ENCODE measurements around the gene CFAP299.
"Not testable (repeated sequence)": the region's sequence is repeated elsewhere in the genome, so short reads cannot be mapped to it uniquely, and the experiment has no call there.

The CFAP299 gene

GRCh38 chr4:80646061-80646460 lies 310.5 kb downstream of the CFAP299 start:
- DNase-seq (ENCODE audit: low spot score), result no peak
- Histone ChIP-seq H2BK5ac (ENCODE audit: low read length) (no peak overlapping the region), H4K8ac (ENCODE audit: low read depth, low read length) (no peak overlapping the region), H3K23ac (ENCODE audit: low read depth, low read length, poor library complexity) (no peak overlapping the region), H3K36me3 (replicated peaks in 1 of 2; ENCODE audit: control insufficient read depth in 2 of 2, insufficient read depth in 2 of 2, low read length in 2 of 2) (no peaks in the 10 kb centered on the region), H3K9me3 (replicated peaks in 1 of 2; ENCODE audit: control insufficient read depth in 2 of 2, insufficient read depth in 1 of 2, low read depth in 1 of 2, low read length in 2 of 2) (no peaks in the 10 kb centered on the region), H3K79me1 (ENCODE audit: low read depth, low read length) (no peaks in the 10 kb centered on the region), H3K27me3 (ENCODE audit: control insufficient read depth in 3 of 3, insufficient read depth in 3 of 3, low read depth in 1 of 3, low read length in 3 of 3) (no peaks in the 10 kb centered on the region), H2BK120ac (ENCODE audit: low read depth, low read length) (no peak overlapping the region), H3K27ac (replicated peaks; ENCODE audit: low read length) (no peak overlapping the region), H2AFZ (ENCODE audit: low read length) (no peak overlapping the region), H2BK15ac (ENCODE audit: low read length) (no peak overlapping the region), H3K4me3 (ENCODE audit: low read length in 2 of 2) (no peak overlapping the region), H3K4me1 (ENCODE audit: control insufficient read depth in 2 of 2, insufficient read depth in 1 of 2, low read depth in 1 of 2, low read length in 2 of 2) (no peaks in the 10 kb centered on the region), H3K4ac (ENCODE audit: low read length) (no peak overlapping the region), H2BK12ac (ENCODE audit: low read length) (no peak overlapping the region), H3K9ac (ENCODE audit: low read depth, low read length, poor library complexity) (no peak overlapping the region), H3K14ac (ENCODE audit: low read length) (no peak overlapping the region), H2AK5ac (ENCODE audit: low read depth, low read length) (no peak overlapping the region), H3K4me2 (ENCODE audit: insufficient read depth, low read length, poor library complexity, severe bottlenecking) (no peak overlapping the region), H3K18ac (ENCODE audit: low read length) (no peak overlapping the region), H4K91ac (ENCODE audit: low read depth, low read length, poor library complexity) (no peak overlapping the region)
- no CpG with 5 or more reads among the region's 2 CpGs for WGBS, 2 donors (ENCODE audit: extremely low coverage in 2 of 2, insufficient read length in 2 of 2, insufficient replicate concordance in 1 of 2)

- no peak overlapping the region for H4K8ac ChIP-seq (ENCODE audit: low read depth, low read length)
- H3K27me3 ChIP-seq (ENCODE audit: control insufficient read depth in 3 of 3, insufficient read depth in 3 of 3, low read depth in 1 of 3, low read length in 3 of 3), result no peaks in the 10 kb centered on the region
- H3K4me1 ChIP-seq (ENCODE audit: control insufficient read depth in 2 of 2, insufficient read depth in 1 of 2, low read depth in 1 of 2, low read length in 2 of 2), result no peaks in the 10 kb centered on the region
- H3K9me3 ChIP-seq (replicated peaks in 1 of 2; ENCODE audit: control insufficient read depth in 2 of 2, insufficient read depth in 1 of 2, low read depth in 1 of 2, low read length in 2 of 2), result no peaks in the 10 kb centered on the region
- no peak overlapping the region for H3K27ac ChIP-seq (replicated peaks; ENCODE audit: low read length)
- no peak overlapping the region for H3K9ac ChIP-seq (ENCODE audit: low read depth, low read length, poor library complexity)
- no CpG with 5 or more reads among the region's 2 CpGs for WGBS, 2 donors (ENCODE audit: extremely low coverage in 2 of 2, insufficient read length in 2 of 2, insufficient replicate concordance in 1 of 2)
- no peak overlapping the region for H2BK5ac ChIP-seq (ENCODE audit: low read length)
- H2BK12ac ChIP-seq (ENCODE audit: low read length), result no peak overlapping the region
- H3K23ac ChIP-seq (ENCODE audit: low read depth, low read length, poor library complexity), result no peak overlapping the region
- H3K36me3 ChIP-seq (replicated peaks in 1 of 2; ENCODE audit: control insufficient read depth in 2 of 2, insufficient read depth in 2 of 2, low read length in 2 of 2), result no peaks in the 10 kb centered on the region
- H3K4me2 ChIP-seq (ENCODE audit: insufficient read depth, low read length, poor library complexity, severe bottlenecking), result no peak overlapping the region
- no peak for DNase-seq (ENCODE audit: low spot score)
- no peak overlapping the region for H3K4ac ChIP-seq (ENCODE audit: low read length)
- H2AFZ ChIP-seq (ENCODE audit: low read length), result no peak overlapping the region
- no peak overlapping the region for H2BK15ac ChIP-seq (ENCODE audit: low read length)
- no peak overlapping the region for H3K14ac ChIP-seq (ENCODE audit: low read length)
- no peak overlapping the region for H4K91ac ChIP-seq (ENCODE audit: low read depth, low read length, poor library complexity)
- H2BK120ac ChIP-seq (ENCODE audit: low read depth, low read length), result no peak overlapping the region
- H3K4me3 ChIP-seq (ENCODE audit: low read length in 2 of 2), result no peak overlapping the region
- H3K79me1 ChIP-seq (ENCODE audit: low read depth, low read length), result no peaks in the 10 kb centered on the region
- H3K18ac ChIP-seq (ENCODE audit: low read length), result no peak overlapping the region
- H2AK5ac ChIP-seq (ENCODE audit: low read depth, low read length), result no peak overlapping the region
These were observed 320.1 kb downstream of the CFAP299 start for GRCh38 chr4:80655662-80656061.

GRCh38 chr4:80670118-80670517 lies 334.6 kb downstream of the CFAP299 start:
- H4K8ac ChIP-seq (ENCODE audit: low read depth, low read length); H3K18ac ChIP-seq (ENCODE audit: low read length); H3K9ac ChIP-seq (ENCODE audit: low read depth, low read length, poor library complexity); H2BK120ac ChIP-seq (ENCODE audit: low read depth, low read length); H3K4me3 ChIP-seq (ENCODE audit: low read length in 2 of 2); H3K36me3 ChIP-seq (replicated peaks in 1 of 2; ENCODE audit: control insufficient read depth in 2 of 2, insufficient read depth in 2 of 2, low read length in 2 of 2); DNase-seq (ENCODE audit: low spot score); H3K9me3 ChIP-seq (replicated peaks in 1 of 2; ENCODE audit: control insufficient read depth in 2 of 2, insufficient read depth in 1 of 2, low read depth in 1 of 2, low read length in 2 of 2); H3K23ac ChIP-seq (ENCODE audit: low read depth, low read length, poor library complexity); H3K4me2 ChIP-seq (ENCODE audit: insufficient read depth, low read length, poor library complexity, severe bottlenecking); H2BK15ac ChIP-seq (ENCODE audit: low read length); H3K27ac ChIP-seq (replicated peaks; ENCODE audit: low read length); H2BK12ac ChIP-seq (ENCODE audit: low read length); H2AK5ac ChIP-seq (ENCODE audit: low read depth, low read length); H4K91ac ChIP-seq (ENCODE audit: low read depth, low read length, poor library complexity); H3K4me1 ChIP-seq (ENCODE audit: control insufficient read depth in 2 of 2, insufficient read depth in 1 of 2, low read depth in 1 of 2, low read length in 2 of 2); H3K14ac ChIP-seq (ENCODE audit: low read length); H3K27me3 ChIP-seq (ENCODE audit: control insufficient read depth in 3 of 3, insufficient read depth in 3 of 3, low read depth in 1 of 3, low read length in 3 of 3); H2AFZ ChIP-seq (ENCODE audit: low read length); H3K4ac ChIP-seq (ENCODE audit: low read length); H3K79me1 ChIP-seq (ENCODE audit: low read depth, low read length); H2BK5ac ChIP-seq (ENCODE audit: low read length): not testable (repeated sequence)
- no CpG with 5 or more reads among the region's 3 CpGs for WGBS, 2 donors (ENCODE audit: extremely low coverage in 2 of 2, insufficient read length in 2 of 2, insufficient replicate concordance in 1 of 2)

GRCh38 chr4:80678413-80678812 lies 342.9 kb downstream of the CFAP299 start:
- no peak overlapping the region for H4K91ac ChIP-seq (ENCODE audit: low read depth, low read length, poor library complexity)
- no peak overlapping the region for H3K14ac ChIP-seq (ENCODE audit: low read length)
- H3K27ac ChIP-seq (replicated peaks; ENCODE audit: low read length), result no peak overlapping the region
- no peaks in the 10 kb centered on the region for H3K27me3 ChIP-seq (ENCODE audit: control insufficient read depth in 3 of 3, insufficient read depth in 3 of 3, low read depth in 1 of 3, low read length in 3 of 3)
- no peak overlapping the region for H2BK15ac ChIP-seq (ENCODE audit: low read length)
- no peaks in the 10 kb centered on the region for H3K36me3 ChIP-seq (replicated peaks in 1 of 2; ENCODE audit: control insufficient read depth in 2 of 2, insufficient read depth in 2 of 2, low read length in 2 of 2)
- no peak overlapping the region for H3K4ac ChIP-seq (ENCODE audit: low read length)
- H3K9me3 ChIP-seq (replicated peaks in 1 of 2; ENCODE audit: control insufficient read depth in 2 of 2, insufficient read depth in 1 of 2, low read depth in 1 of 2, low read length in 2 of 2), result no peaks in the 10 kb centered on the region
- no peak overlapping the region for H4K8ac ChIP-seq (ENCODE audit: low read depth, low read length)
- no peak overlapping the region for H3K9ac ChIP-seq (ENCODE audit: low read depth, low read length, poor library complexity)
- H3K4me1 ChIP-seq (ENCODE audit: control insufficient read depth in 2 of 2, insufficient read depth in 1 of 2, low read depth in 1 of 2, low read length in 2 of 2), result no peaks in the 10 kb centered on the region
- no peak overlapping the region for H2AFZ ChIP-seq (ENCODE audit: low read length)
- no peak overlapping the region for H2BK12ac ChIP-seq (ENCODE audit: low read length)
- H2BK5ac ChIP-seq (ENCODE audit: low read length), result no peak overlapping the region
- no peak overlapping the region for H3K4me2 ChIP-seq (ENCODE audit: insufficient read depth, low read length, poor library complexity, severe bottlenecking)
- no peaks in the 10 kb centered on the region for H3K79me1 ChIP-seq (ENCODE audit: low read depth, low read length)
- H3K23ac ChIP-seq (ENCODE audit: low read depth, low read length, poor library complexity), result no peak overlapping the region
- H2AK5ac ChIP-seq (ENCODE audit: low read depth, low read length), result no peak overlapping the region
- H3K4me3 ChIP-seq (ENCODE audit: low read length in 2 of 2), result no peak overlapping the region
- H3K18ac ChIP-seq (ENCODE audit: low read length), result no peak overlapping the region
- DNase-seq (ENCODE audit: low spot score), result no peak
- no peak overlapping the region for H2BK120ac ChIP-seq (ENCODE audit: low read depth, low read length)

Measured in neuronal stem cell (in vitro differentiated cells).